NCI-H1930 (cell line): ENCODE results near the gene ZNF318.
"Not testable (repeated sequence)": the region's sequence is repeated elsewhere in the genome, so short reads cannot be mapped to it uniquely, and the experiment has no call there.

Source experiments
- DNase-seq, 2 experiments: peaks; one replicate each; lab custom pipeline; 2025; lab: John Stamatoyannopoulos, UW

The ZNF318 gene

GRCh38 chr6:43389730-43390295, 20.4 kb upstream of the ZNF318 start:
- no peak for DNase-seq

GRCh38 chr6:43386492-43386891, 17.0 kb upstream of the ZNF318 start:
- peak in 1 of 2 experiments; percentile 29 for DNase-seq

DNA sequence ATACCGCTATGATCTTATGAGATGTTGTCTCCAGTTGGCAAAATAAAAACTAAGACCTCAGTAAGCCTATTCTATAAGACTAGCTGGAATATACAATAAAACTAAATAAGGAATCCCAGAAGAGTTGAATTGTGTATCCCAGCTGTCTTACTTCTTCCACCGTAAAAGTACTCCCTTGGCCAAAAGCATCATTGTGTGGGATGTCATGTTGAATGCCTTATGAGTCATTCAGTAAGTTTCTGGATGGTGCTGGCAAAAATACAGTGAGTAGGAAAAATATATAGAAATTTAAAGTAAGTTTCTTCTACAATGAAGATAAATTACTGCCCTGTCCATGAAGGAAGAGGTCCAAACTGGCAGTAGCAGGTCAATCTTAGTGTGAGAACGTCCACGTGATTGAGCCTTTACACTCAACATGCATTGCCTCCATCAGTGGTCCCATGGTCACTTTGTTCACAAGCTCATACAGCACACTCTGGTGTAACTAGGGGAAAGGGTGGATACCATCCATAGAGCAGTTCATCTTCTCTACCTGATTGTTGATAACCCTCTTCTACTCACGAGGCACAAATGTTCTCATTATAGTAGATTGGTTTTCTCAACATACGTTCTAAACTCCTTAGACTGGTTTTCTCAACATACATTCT, 13.7 kb upstream of the ZNF318 start:
- no peak for DNase-seq

DNA sequence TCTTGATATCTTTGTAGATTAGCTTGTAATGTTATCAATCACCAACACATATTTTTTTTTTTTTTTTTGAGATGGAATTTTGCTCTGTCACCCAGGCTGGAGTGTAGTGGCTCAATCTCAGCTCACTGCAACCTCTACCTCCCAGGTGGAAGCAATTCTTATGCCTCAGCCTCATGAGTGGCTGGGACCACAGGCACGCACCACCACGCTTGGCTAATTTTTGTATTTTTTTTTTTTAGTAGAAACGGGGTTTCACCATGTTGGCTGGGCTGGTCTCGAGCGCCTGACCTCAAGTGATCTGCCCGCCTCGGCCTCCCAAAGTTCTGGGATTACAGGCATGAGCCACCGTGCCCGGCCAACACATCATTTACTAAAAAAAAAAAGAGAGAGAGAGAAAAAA, 11.4 kb upstream of the ZNF318 start:
- not testable (repeated sequence) for DNase-seq

- DNase-seq, result no peak
These were observed 9.2 kb upstream of the ZNF318 start for GRCh38 chr6:43378631-43379030.

DNA sequence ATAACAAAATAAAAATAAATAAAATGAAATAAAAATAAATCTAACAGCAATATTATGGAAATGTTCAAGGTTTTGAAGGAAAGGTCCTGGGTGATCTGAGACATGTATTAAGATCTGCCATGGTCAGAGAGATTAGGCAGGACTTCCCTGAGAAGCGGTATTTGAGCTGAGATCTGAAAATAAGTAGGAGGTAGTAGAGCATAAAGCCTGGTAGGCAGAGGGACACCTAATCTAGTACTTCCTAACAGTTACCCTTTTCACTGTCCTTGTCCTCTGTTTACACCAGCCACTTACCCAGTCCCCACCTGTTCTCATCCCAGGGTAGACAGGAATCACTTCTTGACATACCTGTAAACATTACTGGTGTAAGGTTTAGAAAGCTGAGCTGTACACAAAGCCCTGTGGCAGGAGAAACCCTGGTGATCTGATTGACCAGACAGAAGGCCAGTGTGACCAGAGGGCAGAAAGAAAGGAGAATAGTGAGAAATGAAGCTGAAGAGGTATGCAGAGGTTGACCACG, 8.3 kb upstream of the ZNF318 start:
- DNase-seq, result no peak

DNA sequence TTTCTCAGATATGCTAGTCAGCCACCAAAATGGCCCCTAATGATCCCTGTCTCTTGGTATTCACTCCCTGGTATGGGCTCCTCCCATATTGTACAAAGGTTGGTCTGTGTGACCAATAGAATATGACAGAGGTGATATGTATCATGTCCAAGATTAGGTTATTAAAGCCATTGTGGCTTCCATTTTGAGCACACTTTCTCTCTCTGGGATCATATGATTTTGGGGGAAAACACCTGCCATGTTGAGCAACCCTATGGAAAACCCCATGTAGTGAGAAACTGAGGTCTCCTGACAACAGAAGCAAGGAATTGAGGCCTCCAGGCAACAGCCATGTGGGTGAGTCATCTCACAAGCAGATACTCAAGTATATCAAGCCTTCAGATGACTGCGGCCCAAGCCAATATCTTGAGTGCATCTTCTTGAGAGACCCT, 7.1 kb upstream of the ZNF318 start:
- no peak for DNase-seq

- DNase-seq, result no peak
These were observed 6.2 kb upstream of the ZNF318 start for GRCh38 chr6:43375693-43376092.

- no peak for DNase-seq
These were observed 3.9 kb upstream of the ZNF318 start for GRCh38 chr6:43373252-43373875.

DNA sequence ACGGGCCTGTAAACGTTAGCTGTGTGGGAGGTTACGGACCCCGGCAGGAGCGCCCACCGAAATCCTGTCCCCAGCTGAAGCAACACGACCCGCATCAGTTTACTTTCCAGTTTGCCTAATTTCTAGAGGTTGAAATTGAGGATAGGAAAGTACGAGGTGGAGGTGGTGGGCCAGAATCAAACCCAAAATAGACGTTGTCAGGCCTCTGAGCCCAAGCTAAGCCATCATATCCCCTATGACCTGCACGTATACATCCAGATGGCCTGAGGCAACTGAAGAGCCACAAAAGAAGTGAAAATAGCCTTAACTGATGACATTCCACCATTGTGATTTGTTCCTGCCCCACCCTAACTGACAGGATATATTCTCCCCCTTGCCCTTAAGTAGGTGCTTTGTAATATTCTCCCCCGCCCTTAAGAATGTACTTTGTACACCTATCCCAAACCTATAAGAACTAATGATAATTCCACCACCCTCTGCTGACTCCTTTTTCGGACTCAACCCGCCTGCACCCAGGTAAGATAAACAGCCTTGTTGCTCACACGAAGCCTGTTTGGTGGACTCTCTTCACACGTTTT, 645 bp upstream of the ZNF318 start:
- not testable (repeated sequence) for DNase-seq

- DNase-seq, result peak in 1 of 2 experiments; percentile 10
These were observed 937 bp downstream of the ZNF318 start for GRCh38 chr6:43368259-43369160.

GRCh38 chr6:43367245-43367984, 2.0 kb downstream of the ZNF318 start:
- DNase-seq, result no peak

DNA sequence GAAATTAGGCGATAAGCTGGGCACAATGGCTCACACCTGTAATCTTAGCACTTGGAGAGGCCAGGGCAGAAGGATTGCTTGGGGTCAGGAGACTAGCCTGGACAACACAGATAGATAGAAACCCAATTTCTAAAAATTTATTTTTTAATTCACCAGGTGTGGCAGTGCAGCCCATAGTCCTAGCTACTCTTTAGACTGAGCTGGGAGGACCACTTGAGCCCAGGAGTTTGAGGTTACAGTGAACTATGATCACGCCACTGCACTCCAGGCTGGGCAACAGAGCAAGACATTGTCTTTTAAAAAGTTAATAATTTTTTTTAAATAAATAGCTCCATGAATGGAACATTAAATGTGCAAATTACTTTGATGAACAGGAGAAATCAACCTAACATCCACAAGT, 8.2 kb downstream of the ZNF318 start:
- DNase-seq, result no peak

DNA sequence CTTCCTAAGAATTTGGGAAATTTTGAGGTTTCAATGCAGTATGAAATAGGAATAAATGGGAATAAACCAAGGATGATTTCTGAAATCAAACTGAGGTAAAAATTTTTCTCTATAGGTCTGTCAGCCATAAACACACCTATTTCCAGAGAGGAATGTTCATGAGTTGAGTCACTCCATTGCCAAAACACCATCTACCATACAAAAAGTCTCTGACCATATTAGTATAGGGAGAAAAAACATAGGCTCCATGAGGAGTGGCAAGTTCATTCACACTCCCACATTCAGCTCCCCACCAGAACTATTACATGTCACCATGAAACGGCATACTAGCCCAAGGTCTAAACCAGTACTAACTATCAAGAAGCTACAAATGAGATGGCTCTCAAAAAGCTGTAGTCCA, 9.6 kb downstream of the ZNF318 start:
- DNase-seq, result no peak

DNA sequence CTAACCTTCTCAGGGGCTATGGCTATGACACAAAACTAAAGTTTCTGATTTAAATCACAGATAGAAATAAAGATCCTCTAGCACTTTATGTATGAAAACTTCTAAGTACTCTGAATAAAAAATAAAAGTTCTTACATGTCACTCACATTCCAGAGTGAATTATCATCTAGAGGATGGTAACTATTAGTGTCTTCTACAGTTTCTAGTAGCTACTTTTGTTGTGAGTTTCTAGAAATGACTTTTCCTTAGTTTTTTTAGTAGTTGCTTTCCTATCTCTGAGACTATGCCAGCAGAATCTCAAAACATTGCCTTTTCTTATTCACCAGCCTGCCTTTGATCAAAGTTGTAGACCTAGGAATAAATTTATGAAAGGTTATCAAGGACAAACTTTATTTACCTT, 10.1 kb downstream of the ZNF318 start:
- no peak for DNase-seq

DNA sequence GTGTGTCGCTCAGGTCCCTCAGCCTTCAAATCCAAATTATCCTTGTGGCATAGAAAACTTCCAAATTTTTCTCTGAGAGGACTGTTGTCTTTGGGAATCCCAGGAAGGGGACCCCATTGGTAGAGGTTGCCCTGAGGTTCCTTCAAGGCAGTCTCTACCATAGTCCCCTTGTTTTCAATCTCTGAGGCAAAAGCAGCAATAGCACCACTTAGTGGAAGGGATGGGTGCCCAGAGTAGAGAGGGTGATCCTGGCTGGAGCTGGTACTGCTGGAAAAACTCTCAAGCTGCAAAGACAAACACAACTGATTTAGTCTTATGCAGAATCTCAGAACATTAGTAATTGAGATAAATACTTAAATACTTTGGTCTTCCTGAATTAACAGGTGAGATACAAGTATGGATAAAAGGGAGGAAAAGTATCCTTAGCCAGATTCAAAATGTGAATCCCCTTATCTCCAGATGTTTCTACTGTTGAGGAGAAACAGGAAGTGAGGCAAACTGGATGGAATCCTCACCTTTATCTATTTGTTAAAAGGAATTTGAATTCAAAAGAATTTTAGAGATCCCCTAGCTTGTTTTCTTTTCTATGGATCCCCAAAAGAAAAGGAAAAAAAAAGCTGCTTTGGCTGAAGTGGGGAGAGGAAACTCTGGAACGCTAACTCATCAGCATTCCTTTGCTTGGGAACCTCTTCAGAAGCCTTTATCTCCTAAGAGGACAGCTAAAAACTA, 13.4 kb downstream of the ZNF318 start:
- DNase-seq, result no peak

DNA sequence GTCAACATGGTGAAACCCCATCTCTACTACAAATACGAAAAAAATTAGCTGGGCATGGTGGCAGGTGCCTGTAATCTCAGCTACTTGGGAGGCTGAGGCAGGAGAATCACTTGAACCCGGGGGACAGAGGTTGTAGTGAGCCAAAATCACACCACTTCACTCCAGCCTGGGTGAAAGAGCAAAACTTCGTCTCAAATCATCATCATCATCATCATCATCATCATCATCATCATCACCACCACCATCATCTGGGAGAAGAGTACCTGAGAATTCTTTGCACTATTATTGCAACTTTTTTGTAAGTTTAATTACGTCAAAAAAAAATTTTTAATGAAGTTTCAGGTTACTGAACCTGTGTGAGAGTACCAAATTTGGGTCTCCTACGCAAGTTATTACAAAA, 17.5 kb downstream of the ZNF318 start:
- not testable (repeated sequence) for DNase-seq

DNA sequence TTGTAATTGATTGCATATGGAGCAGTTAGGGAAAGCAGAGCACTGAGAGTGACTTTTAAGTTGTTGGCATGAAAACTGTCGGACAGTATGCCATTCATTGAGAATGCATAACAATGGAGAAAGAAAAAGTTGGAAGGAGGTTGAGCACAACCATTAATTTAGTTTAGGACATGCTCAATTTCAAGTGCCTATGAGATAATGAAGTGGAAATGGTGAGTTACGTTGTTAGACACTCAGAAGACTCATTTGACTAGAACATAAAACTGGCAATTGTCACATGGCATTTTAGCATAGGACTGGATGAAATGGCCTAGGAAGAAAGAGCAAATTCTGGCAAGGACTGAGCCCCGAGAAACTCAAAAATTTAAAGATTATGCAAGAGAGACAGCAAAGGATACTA, 22.0 kb downstream of the ZNF318 start:
- DNase-seq, result no peak

DNA sequence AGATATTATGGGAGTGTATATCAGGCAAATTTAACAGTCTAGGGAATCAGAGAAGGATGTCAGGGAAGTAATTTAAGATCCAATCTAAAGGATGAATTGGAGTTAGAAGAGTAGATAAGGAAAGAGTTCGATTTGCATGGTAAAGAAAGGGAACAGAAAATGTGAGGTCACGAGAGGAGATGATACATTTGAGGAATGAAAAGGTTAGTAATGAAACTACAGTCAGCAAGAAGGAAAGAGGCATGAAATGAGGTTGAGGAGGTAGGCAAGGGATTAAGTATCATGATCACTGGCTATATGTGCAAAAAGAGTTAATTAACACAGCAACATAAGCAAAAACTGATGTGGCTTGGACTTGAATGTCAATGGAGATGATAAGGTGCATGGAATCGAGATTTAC, 22.4 kb downstream of the ZNF318 start:
- DNase-seq, result no peak

DNA sequence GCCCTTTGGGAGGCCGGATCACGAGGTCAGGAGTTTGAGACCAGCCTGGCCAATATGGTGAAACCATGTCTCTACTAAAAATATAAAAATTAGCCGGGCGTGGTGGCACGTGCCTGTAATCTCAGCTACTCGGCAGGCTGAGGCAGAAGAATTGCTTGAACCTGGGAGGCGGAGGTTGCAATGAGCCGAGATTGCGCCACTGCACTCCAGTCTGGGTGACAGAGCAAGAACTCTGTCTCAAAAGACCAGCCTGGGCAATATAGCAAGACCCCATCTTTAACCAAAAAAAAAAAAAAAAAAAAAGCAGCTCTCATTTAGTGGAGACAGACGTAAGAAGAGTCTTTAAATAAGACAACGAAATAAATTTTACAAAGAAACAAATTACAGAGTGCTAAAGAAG, 23.2 kb downstream of the ZNF318 start:
- DNase-seq, result not testable (repeated sequence)

- no peak for DNase-seq
These were observed 30.3 kb downstream of the ZNF318 start for GRCh38 chr6:43339168-43339567.
